Ureter (tissue), 1 donor: ENCODE results near the gene RPL3. TPM values are rescaled to one million over a fixed set of nuclear protein-coding genes. Genes with fewer than 3 reads are reported as not detected.

ENCODE experiments used
- DNase-seq: peaks from one replicate; pipeline ENCODE4 v3.0.0-alpha.2; 2020; ENCODE audit warnings: low spot score
- total RNA-seq: library from RNA; stranded (reverse); gene quantifications from one replicate; pipeline ENCODE4 v1.2.4, GENCODE V29; 2023
- donor health status: DM: yes; HTN: yes; CAD: no.

RPL3 gene
- total RNA-seq, 1 donor from 2014 or later: 2,529 TPM

DNA sequence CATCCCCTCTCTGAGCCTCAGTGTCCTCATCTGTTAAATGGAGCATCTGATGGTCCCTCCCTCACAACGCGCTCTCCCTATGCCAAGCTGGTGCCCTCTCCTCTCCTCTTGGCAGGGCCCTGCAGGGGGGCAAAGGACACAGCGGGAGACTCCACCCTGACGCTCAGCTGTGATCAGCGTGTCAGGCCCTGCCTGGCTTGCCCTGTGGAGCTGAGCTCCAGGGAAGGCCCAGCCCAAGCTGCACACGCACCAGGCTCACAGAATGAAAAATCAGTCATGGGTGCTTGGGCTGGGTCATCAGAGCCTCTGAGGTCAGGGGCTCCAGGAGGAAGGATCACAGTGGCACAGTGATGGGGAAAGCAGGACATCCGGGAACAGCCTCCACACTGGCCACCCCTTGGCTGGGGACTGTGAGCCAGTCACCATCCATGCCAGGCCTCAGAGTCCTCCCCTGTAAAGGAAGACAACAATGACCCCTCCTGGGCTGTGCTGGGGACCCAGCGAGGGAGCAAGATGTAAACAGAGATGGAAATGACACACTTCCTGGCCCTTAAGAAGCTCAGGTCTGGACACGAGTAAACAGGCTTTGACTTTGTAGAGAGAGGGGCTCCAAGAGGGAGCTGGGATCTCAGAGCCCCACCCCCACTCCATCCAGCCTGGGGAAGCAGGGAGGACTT lies 36.6 kb downstream of the RPL3 start:
- DNase-seq: no peak

- DNase-seq: no peak
Measured at GRCh38 chr22:39281126-39281525, 38.3 kb downstream of the RPL3 start.

DNA sequence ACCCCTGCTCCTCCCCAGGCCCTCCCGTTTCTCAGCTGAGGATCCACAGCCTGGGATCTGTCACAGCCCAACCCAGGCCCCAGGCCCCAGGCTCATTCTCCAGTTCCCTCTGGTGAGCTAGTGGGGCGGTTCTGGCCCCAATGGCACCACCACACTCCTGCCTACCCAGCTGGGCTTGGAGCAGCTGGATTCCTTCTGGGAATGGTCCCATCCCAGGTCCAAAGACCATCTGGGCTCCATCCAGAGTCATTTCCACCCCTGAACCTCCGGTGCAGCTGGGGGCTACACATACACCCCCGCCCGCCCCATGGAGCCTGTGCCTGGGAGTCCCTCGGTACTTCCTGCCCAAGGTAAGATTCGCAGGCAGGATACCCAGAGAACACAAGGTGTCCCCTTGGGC lies 39.2 kb downstream of the RPL3 start:
- DNase-seq: no peak

DNA sequence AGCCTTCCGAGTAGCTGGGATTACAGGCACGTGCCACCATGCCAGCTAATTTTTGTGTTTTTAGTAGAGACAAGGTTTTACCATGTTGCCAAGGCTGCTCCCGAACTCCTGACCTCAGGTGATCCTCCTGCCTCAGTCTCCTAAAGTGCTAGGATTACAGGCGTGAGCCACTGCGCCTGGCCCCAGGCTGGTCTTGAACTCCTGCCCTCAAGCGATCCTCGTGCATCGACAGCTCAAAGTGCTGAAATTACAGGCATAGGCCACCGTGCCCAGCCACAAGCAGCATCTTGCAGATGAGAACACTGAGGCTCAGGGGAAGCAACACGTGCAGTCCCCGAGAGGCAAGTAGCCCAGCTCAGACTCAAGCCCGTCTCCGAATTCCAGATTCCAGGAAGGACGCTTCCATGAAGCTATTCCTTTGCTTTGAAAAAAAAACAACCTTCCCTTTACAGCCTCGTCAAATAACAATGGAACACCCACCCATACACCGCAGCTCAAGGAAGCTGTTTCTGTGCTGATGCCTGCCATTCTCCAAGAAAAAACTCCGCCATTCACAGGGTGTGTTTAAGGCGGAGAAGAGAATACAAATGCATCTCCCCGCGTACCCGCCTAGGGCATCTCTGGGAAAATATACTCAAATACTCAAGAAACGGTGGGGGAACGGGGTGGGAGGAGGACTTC lies 40.1 kb downstream of the RPL3 start:
- DNase-seq: no peak

DNA sequence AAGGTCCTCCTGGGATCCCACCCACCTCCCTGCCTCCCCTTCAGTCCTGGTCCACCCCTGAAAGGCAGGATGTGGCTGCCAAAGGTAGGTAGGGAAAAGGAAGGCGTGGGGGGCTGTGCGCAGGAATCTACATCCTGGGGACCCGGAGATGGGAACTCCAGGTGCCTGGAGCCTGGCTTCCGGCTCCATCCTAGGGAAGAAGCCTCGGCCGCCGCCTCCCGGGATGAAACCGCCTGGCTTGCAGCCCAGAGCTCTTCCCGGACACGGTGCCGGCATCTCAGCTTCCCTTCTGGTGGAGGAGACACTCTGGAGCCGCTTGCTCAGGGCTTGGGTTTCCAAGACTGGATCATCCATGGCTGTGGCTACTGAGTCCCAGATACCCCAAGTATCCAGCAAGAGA lies 41.4 kb downstream of the RPL3 start:
- DNase-seq: no peak

DNA sequence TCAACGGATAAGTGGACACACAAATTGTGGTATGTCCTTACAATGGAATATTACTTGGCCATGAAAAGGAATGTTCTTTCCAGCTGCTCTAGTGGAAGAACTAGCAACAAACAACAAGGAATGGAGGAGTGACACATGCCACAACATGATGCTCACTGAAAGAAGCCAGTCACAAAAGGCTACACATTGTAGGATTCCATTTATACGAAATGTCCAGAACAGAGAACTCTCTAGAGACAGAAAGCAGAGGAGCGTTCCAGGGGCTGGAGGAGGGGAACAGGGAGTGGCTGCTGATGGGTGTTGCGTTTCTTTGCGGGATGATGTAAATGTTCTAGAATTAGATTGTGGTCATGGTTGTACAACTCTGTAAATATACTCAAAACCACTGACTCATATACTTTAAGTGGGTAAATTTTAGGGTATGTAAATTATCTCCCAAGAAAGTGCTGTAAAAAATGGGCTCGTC lies 42.2 kb downstream of the RPL3 start:
- no peak for DNase-seq

DNA sequence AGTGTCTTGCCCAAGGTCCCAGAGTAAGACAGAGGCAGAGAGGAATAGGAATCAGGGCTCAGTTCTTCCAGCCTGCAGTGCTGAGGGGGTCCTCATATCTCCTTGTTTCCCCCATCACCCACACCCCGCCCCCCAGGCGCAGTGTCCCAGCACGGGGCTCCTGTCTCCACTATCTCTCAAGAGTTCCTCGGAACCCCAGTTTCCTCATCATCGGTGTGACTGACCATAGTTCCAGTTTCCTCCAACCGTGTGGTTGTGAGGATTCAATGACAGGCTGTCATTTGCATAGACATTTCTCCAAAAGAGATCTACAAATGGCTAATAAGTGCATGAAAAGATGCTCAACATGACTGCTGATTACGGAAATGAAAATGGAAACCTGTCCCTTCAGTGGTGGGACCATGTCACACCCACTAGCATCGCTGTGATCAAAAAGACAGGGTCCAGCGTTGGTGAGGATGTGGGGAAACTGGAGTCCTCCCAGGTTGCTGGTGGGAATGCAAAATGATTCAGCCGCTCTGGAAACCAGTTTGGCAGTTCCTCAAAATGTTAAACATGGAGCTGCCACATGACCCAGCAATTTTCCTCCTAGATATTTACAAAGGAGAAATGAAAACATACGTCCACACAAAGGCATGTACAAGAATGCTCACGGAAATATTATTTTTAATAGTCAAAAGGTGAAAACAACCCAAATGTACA lies 42.8 kb downstream of the RPL3 start:
- DNase-seq: no peak

DNA sequence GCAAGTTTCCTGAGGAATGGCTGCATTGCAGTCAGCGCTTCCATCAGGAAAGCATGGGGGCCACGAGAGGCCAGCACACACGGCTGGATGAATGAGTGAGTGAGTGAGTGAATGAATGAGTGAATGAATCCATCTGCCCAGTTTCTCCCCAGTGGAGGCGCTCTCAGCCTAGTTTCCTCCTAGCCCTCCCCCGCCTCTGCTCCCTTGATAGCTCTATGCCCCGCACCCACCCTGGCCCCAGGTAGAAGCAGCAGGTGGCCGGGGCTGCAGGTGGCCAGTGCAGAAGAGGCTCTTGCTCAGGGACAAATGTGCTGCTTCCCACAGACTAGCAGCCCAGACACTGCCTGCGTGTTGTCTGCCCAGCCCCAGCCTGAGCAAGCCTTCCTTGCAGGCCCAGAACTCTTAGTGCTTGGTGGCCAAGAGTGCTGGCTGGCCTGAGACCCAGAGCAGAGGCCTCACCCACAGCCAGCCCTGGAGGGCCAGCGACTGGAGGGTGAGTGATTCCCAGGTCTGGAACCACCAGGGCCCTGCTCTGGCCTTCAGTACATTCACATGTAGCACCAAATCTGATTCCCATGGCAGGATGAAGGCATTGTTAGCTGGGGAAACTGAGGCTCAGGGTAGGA lies 43.5 kb downstream of the RPL3 start:
- DNase-seq: no peak

DNA sequence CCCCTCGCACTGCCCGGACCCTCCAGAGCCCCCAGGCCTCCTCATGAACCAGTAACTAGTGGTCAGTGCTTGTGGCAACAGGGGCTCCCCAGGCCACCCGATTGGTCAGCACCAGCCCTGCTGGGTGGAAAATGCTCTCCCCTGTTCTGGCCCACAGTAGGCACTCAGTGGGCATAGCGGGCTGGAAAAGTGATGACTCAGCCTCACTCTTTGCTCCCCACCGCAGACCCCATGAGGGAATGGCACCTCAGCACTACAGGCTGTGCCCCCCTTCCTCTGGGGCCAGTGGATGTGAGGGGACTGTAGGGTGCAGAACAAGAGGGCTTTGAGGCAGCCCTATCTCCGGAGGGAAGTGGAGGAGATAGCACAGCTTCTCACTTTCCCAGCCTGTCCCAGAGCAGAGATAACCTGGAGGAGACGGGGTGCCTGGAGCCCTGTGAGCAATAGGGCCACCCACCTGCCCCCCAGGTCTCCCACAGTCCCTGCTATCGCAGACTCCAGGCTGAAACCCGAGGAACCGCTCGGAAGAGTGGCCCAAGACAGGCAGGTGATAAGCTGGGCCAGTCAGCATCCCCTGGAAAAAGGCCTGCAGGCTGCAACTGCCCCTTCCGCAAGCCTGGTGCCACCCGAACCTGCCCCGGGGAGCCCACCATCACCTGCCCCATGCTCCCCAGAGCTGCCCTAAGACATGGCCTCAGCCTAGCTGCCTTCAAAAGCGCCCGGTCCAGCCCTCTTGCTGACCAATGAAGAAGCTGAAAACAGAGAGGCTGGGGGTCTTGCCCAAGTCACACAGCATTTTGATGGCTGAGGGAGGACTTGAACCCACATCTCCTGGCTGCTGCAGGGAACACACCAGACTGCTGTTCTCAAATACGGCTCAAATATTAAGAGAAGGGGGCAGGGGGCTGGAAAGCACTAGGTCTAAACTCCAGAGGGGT lies 45.2 kb downstream of the RPL3 start:
- no peak for DNase-seq

DNA sequence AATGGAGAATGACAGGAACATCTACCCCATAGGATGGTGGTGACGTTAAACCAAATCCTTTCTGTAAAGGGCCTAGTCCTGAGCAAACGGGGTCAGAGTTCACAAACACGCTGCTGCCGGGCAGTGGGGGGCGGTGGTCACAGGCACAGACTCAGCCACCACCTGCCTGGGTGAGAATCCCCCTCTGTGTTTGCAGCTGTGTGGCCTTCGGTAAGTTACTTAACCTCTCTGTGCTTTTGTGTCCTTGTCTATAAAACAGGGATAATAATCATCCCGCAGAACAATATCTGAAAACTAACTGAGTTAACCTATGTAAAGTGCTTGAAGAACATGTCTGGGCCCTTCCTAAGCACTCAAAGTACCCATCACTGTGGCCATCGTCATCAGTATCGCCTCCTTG lies 48.6 kb downstream of the RPL3 start:
- no peak for DNase-seq

DNA sequence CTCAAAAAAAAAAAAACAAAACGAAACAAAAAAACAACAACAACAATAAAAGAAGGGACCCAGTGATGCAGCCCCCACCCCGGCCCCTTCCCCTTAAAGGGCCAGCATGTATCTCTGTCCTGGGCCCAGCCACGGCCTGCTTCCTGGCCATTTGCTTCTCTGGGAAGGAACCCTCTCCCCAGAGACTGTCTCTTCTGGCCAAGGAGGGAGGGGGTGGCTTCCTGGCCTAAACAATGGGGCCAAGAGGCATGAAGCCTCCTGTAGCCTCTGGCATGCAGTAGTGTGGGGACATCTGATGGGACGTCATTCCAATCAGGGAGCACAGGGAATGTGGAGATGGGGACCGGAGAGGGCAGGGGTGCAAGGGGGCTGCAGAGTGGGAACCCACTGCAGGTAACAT lies 49.1 kb downstream of the RPL3 start:
- no peak for DNase-seq

- no peak for DNase-seq
Measured at GRCh38 chr22:39269095-39269790, 50.2 kb downstream of the RPL3 start.

- DNase-seq: no peak
Measured at GRCh38 chr22:39268645-39269044, 50.8 kb downstream of the RPL3 start.

DNA sequence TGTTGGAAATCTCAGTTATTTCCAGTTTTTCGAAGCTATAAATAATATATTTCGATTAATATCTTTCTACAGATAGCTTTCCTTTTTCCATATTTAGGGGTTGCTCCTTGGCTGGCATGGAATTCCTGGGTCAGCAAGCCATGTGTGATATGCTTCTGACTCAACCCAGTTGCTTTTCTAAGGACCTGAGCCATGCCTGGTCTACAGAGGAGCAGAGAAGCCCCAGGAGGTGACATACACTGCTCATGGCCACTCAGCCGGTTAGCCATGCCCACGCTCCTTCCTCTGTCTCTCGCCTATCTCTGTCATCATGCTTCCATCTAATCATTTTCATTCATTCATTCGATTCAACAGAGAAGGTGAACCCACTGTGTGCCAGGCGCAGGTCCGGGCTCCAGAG lies 51.4 kb downstream of the RPL3 start:
- DNase-seq: no peak

- DNase-seq: no peak
Measured at GRCh38 chr22:39266398-39267030, 52.9 kb downstream of the RPL3 start.

DNA sequence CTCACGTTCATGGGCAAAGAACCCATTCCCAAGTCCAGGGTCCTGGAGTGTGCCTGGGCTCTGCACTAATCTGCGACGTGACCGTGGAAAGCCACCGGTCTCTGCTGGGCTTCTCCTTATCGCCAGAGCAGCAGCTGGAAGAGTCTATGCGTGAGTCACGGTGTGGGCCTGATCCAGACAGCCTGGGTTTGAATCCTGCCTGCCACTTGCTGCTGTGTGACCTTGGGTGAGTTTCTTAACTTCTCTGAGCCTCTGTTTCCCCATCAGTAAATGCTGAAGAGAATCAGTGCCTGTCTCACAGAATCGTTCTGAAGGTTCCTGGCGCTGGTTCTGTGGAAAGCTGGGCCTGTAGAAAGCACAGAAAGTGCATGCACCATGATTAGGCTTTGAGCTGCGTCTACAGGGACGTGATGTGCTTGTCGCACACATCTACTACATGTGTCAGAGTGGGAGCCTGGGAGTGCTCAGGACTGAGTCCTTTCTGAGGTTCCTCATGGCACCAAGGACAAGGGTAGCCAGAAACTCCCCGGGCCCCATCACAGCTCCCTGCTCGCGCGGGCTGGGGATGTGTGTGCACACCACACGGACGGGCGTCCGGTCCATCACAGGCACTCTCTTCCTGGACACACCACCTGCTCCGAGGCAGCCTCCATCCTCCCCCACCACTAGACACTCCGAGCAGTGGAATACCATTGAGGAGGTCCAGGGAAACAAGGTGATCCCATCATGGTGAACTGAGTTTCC lies 54.1 kb downstream of the RPL3 start:
- no peak for DNase-seq

DNA sequence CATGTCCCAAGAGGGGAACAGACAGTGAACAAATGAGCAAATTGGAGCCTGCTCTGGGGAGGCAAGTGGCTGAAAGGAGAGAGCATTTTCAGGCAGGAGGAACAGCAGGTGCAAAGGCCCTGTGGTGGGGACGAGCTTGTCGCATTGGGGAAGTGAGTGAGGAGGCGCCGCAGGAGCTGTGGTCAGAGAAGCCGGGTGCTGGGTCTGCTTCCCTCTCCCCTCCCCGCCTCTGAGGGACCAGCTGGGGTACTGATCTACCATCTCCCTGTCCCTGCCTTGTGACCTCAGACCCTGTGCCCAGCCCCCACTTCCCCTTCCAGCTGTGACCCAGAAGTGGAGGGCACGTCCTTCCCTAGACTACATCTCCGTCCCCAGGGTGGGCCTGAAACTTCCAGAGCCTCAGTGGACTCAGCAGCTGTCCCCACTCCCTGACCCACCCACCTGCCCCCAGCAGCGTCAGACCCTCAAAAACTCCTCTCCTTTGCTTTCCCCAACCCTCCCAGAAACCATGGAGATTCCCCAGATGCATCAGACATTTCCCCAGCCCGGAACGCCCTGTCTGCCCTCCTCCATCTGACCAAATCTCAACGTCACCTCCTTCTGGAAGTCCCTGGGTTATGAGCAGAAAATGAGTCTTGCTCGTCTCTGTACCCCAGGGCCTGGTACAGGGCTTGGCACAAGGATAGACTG lies 54.9 kb downstream of the RPL3 start:
- no peak for DNase-seq

- DNase-seq: no peak
Measured at GRCh38 chr22:39263626-39264348, 55.6 kb downstream of the RPL3 start.
